Adrenal gland (tissue), 5 donors: ENCODE results near the gene PLIN5.

Experiments
- POLR2A ChIP-seq, 2 donors: fragments of 450-650 bp; IDR thresholded peaks; one replicate each; pipeline ENCODE4 v1.6.1; 2017; ENCODE audit warnings: antibody characterized with exemption in 2 of 2, mild to moderate bottlenecking in 2 of 2, moderate library complexity in 1 of 2
- TF ChIP-seq, protein P1 (sequence below), 6 experiments: fragments of 450-650 bp in 4 of 6; fragments of 200-600 bp in 2 of 6; sonication (generic) in 1 of 6; IDR thresholded peaks; 1 replicate in 5 of 6; 2 replicates in 1 of 6; pipeline versions ENCODE4 v1.5.1 to v1.8.0; 2016 to 2021; ENCODE audit warnings: antibody characterized with exemption in 6 of 6, mild to moderate bottlenecking in 2 of 6, moderate library complexity in 1 of 6
- donor health status: DM: no; HTN: no; CAD: no.

DNA sequence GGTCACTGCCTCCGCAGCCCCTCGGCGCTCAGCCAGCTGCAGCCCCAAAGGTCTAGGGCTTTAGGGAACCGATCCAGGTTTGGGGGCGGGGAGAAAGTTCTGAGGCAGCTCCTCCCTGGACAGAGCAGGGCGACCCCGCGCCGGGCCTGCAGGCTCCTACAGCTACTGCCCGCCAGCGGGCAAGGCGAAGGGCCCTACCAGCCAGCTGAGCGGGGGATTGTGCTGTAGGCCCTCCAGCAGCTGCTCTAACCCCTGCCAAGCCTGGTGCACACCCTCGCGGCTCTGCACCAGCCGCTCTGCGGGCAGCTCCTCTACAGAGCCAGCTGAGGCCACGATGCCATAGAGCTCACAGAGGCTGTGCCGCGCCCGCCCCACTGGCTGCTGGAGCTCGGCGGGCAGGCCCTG lies 30.7 kb downstream of the PLIN5 start:
- TF ChIP-seq, protein P1, sequence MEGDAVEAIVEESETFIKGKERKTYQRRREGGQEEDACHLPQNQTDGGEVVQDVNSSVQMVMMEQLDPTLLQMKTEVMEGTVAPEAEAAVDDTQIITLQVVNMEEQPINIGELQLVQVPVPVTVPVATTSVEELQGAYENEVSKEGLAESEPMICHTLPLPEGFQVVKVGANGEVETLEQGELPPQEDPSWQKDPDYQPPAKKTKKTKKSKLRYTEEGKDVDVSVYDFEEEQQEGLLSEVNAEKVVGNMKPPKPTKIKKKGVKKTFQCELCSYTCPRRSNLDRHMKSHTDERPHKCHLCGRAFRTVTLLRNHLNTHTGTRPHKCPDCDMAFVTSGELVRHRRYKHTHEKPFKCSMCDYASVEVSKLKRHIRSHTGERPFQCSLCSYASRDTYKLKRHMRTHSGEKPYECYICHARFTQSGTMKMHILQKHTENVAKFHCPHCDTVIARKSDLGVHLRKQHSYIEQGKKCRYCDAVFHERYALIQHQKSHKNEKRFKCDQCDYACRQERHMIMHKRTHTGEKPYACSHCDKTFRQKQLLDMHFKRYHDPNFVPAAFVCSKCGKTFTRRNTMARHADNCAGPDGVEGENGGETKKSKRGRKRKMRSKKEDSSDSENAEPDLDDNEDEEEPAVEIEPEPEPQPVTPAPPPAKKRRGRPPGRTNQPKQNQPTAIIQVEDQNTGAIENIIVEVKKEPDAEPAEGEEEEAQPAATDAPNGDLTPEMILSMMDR (IDR thresholded peaks at IDR 0.05) = no peak
- TF ChIP-seq POLR2A (IDR thresholded peaks at IDR 0.05) = no peak
